ELF-1 (cell line): Measurements from ENCODE around the gene TUBA4A.
"Not testable (repeated sequence)": the region's sequence is repeated elsewhere in the genome, so short reads cannot be mapped to it uniquely, and the experiment has no call there.

Experiments used
- DNase-seq: peaks from one replicate; pipeline ENCODE4 v3.0.0-alpha.2; 2016; ENCODE audit warnings: low read depth, low spot score

The TUBA4A gene

GRCh38 chr2:219213026-219213415, 40.7 kb downstream of the TUBA4A start:
- no peak for DNase-seq

- DNase-seq: no peak
These were observed 42.8 kb downstream of the TUBA4A start for GRCh38 chr2:219210886-219211362.

- DNase-seq: no peak
These were observed 43.4 kb downstream of the TUBA4A start for GRCh38 chr2:219210196-219210885.

GRCh38 chr2:219209236-219210195, 44.2 kb downstream of the TUBA4A start:
- no peak for DNase-seq

GRCh38 chr2:219207884-219208740, 45.6 kb downstream of the TUBA4A start:
- DNase-seq: no peak

- DNase-seq: no peak
These were observed 46.4 kb downstream of the TUBA4A start for GRCh38 chr2:219207134-219207883.

GRCh38 chr2:219206328-219207133, 47.2 kb downstream of the TUBA4A start, which contains the start of gene ZFAND2B:
Gene ZFAND2B, plus strand, starts transcription at chr2:219206782. Its CDS starts 206 bp downstream, at chr2:219206988.
- DNase-seq: peak; percentile 95

- no peak for DNase-seq
These were observed 47.8 kb downstream of the TUBA4A start for GRCh38 chr2:219205981-219206327.

GRCh38 chr2:219205165-219205538, 48.6 kb downstream of the TUBA4A start:
- no peak for DNase-seq

- no peak for DNase-seq
These were observed 49.1 kb downstream of the TUBA4A start for GRCh38 chr2:219204425-219205164.

GRCh38 chr2:219201331-219201730, 52.4 kb downstream of the TUBA4A start:
- not testable (repeated sequence) for DNase-seq

GRCh38 chr2:219200502-219201326, 53.0 kb downstream of the TUBA4A start:
- DNase-seq: peak; percentile 26
